ENCODE measurements around the gene CCDC191. TPM values are rescaled to one million over a fixed set of nuclear protein-coding genes. Genes with fewer than 3 reads are reported as not detected.
A peak's percentile ranks its signal among the peaks of the same experiment; 100 is the strongest.

CCDC191 gene
- total RNA-seq, 4 donors from 2014 or later = 3.2 to 4.6 (median 4.3) TPM

GRCh38 chr3:114068336-114068735, 12.0 kb upstream of the CCDC191 start:
- peaks cover 24 to 60% (median 44%) of the 10 kb centered on the region in 4 donors for H3K36me3 ChIP-seq
- H3K27me3 ChIP-seq = no peaks in the 10 kb centered on the region
- peaks cover 0 to 51% (median 38%) of the 10 kb centered on the region in 4 donors for H3K4me1 ChIP-seq
- H3K4me3 ChIP-seq = no peak overlapping the region
- H3K27ac ChIP-seq (replicated peaks in 1 of 4) = peak overlapping the region in 3 of 4 donors; percentile 24 to 59 (median 51)
- no peak for TF ChIP-seq POLR2AphosphoS5 (IDR thresholded peaks at IDR 0.05)
- TF ChIP-seq POLR2A (IDR thresholded peaks at IDR 0.05; ENCODE audit: low read depth) = no peak
- no peak for TF ChIP-seq CTCF (IDR thresholded peaks at IDR 0.05)
- TF ChIP-seq EP300 (IDR thresholded peaks at IDR 0.05) = no peak
- intact Hi-C loops (cut with DNase I) = no loop called here
- no peaks in the 10 kb centered on the region for H3K9me3 ChIP-seq
- no peak for DNase-seq (ENCODE audit: extremely low spot score)
- WGBS = 55% methylated on average over 4 of the region's 4 CpGs

DNA sequence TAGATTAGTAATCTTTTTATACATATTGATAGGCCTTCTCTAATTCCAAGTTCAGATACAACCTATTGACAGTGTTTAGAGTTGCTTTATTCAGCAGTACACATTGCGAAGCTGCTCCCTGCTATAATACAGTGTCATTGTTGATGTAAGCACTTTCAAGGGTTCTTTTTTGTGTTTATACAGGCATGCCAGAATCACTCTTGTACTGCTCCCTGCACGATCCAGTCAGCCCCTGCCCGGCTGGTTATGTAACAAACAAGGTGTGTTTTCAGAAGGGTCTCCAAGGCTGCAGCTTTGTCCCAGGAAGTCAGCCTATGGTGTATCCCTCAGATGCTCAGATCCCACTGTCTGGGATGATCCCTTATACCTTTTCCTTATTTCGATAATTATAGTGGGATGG, 11.5 kb upstream of the CCDC191 start:
- peaks cover 19 to 55% (median 39%) of the 10 kb centered on the region in 4 donors for H3K36me3 ChIP-seq
- H3K4me1 ChIP-seq = peaks cover 0 to 51% (median 39%) of the 10 kb centered on the region in 4 donors
- intact Hi-C loops (cut with DNase I) = no loop called here
- no peak for TF ChIP-seq POLR2AphosphoS5 (IDR thresholded peaks at IDR 0.05)
- no peaks in the 10 kb centered on the region for H3K27me3 ChIP-seq
- H3K4me3 ChIP-seq = no peak overlapping the region
- peak overlapping the region in 3 of 4 donors; percentile 24 to 59 (median 51) for H3K27ac ChIP-seq (replicated peaks in 1 of 4)
- WGBS = 55% methylated on average over 4 of the region's 4 CpGs
- no peak for DNase-seq (ENCODE audit: extremely low spot score)
- H3K9me3 ChIP-seq = no peaks in the 10 kb centered on the region

- intact Hi-C loops (cut with DNase I) = no loop called here
- H3K27ac ChIP-seq (replicated peaks in 1 of 4) = no peak overlapping the region
- TF ChIP-seq POLR2A (IDR thresholded peaks at IDR 0.05; ENCODE audit: low read depth) = no peak
- TF ChIP-seq POLR2AphosphoS5 (IDR thresholded peaks at IDR 0.05) = no peak
- TF ChIP-seq EP300 (IDR thresholded peaks at IDR 0.05) = no peak
- no peak for TF ChIP-seq CTCF (IDR thresholded peaks at IDR 0.05)
- peaks cover 0 to 11% (median 2%) of the 10 kb centered on the region in 4 donors for H3K36me3 ChIP-seq
- peaks cover 9 to 53% (median 43%) of the 10 kb centered on the region in 4 donors for H3K4me1 ChIP-seq
- no peaks in the 10 kb centered on the region for H3K27me3 ChIP-seq
- no peaks in the 10 kb centered on the region for H3K9me3 ChIP-seq
- H3K4me3 ChIP-seq = no peak overlapping the region
- DNase-seq (ENCODE audit: extremely low spot score) = no peak
- 90% methylated on average over 8 of the region's 8 CpGs for WGBS
Measured at GRCh38 chr3:114060906-114061655, 4.8 kb upstream of the CCDC191 start.

DNA sequence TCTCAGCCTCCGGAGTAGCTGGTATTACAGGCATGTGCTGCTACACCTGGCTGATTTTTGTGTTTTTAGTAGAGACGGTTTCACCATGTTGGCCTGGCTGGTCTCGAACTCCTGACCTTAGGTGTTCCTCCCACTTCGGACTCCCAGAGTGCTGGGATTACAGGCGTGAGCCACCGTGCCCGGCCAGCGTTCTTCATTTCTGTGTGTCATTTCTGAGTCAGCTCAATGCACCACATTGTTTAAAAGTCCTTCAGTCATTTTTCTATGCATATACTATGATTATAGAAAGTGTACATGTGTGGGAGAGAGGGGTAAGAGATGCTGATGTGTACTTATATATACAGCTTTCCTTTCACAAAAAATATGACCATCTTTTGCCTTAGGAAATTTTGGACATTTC, 2.3 kb upstream of the CCDC191 start:
- Histone ChIP-seq H3K27me3 (no peaks in the 10 kb centered on the region), H3K27ac (replicated peaks in 1 of 4) (no peak overlapping the region), H3K36me3 (no peaks in the 10 kb centered on the region), H3K9me3 (no peaks in the 10 kb centered on the region), H3K4me1 (peaks cover 14 to 46% (median 30%) of the 10 kb centered on the region in 4 donors), H3K4me3 (no peak overlapping the region)
- no peak for DNase-seq (ENCODE audit: extremely low spot score)
- TF ChIP-seq POLR2AphosphoS5 (IDR thresholded peaks at IDR 0.05) = no peak
- TF ChIP-seq POLR2A (IDR thresholded peaks at IDR 0.05; ENCODE audit: low read depth) = no peak
- TF ChIP-seq EP300 (IDR thresholded peaks at IDR 0.05) = no peak
- no peak for TF ChIP-seq CTCF (IDR thresholded peaks at IDR 0.05)
- WGBS = 89% methylated on average over 8 of the region's 8 CpGs
- intact Hi-C loops (cut with DNase I) = no loop called here

- 0% methylated on average over 5 of the region's 8 CpGs for WGBS
- TF ChIP-seq CTCF (IDR thresholded peaks at IDR 0.05) = no peak
- no peak for DNase-seq (ENCODE audit: extremely low spot score)
- Histone ChIP-seq H3K36me3 (no peaks in the 10 kb centered on the region), H3K4me3 (peak overlapping the region; percentile 64 to 91 (median 76)), H3K4me1 (peaks cover 14 to 37% (median 30%) of the 10 kb centered on the region in 4 donors), H3K27ac (replicated peaks in 1 of 4) (peak overlapping the region; percentile 79 to 87 (median 80)), H3K9me3 (no peaks in the 10 kb centered on the region), H3K27me3 (no peaks in the 10 kb centered on the region)
- intact Hi-C loops (cut with DNase I) = no loop called here
Measured at GRCh38 chr3:114057011-114057347, 653 bp upstream of the CCDC191 start.

Data from esophagus muscularis mucosa (tissue), 4 donors.